Nephron (organoid): ENCODE data around the gene PATL2.
A peak's percentile ranks its signal among the peaks of the same experiment; 100 is the strongest.

Source experiments
- H3K27ac Mint-ChIP-seq, 3 experiments: 2 replicates each; pipeline ENCODE4 v1.8.0; 2020; ENCODE audit warnings: mixed read lengths in 3 of 3, mild to moderate bottlenecking in 2 of 3, moderate library complexity in 1 of 3
- H3K27me3 Mint-ChIP-seq: 2 replicates; pipeline ENCODE4 v1.8.0; 2021; ENCODE audit warnings: low read depth, mild to moderate bottlenecking, moderate library complexity, mixed read lengths
- H3K36me3 Mint-ChIP-seq: 2 replicates; pipeline ENCODE4 v1.8.0; 2020; ENCODE audit warnings: low read depth, mixed read lengths
- H3K4me1 Mint-ChIP-seq: 2 replicates; pipeline ENCODE4 v1.8.0; 2020; ENCODE audit warnings: mixed read lengths
- H3K4me3 Mint-ChIP-seq, 3 experiments: 2 replicates each; pipeline ENCODE4 v1.8.0; 2020; ENCODE audit warnings: mild to moderate bottlenecking in 3 of 3, mixed read lengths in 3 of 3, moderate library complexity in 2 of 3
- H3K9me3 Mint-ChIP-seq: 2 replicates; pipeline ENCODE4 v1.8.0; 2020; ENCODE audit warnings: mixed read lengths
- CTCF ChIP-seq, 3 experiments: fragments of 200-600 bp; sonication (generic); IDR thresholded peaks; one replicate each; pipeline ENCODE4 v1.5.0; 2021; ENCODE audit warnings: antibody characterized with exemption in 3 of 3; ENCODE audit not compliant: unreplicated experiment in 3 of 3

Gene PATL2

GRCh38 chr15:44666210-44667038, 44.7 kb downstream of the PATL2 start:
- H3K4me1 Mint-ChIP-seq: peaks cover 10% of the 10 kb centered on the region
- H3K27ac Mint-ChIP-seq: no peak overlapping the region
- H3K4me3 Mint-ChIP-seq: no peak overlapping the region
- H3K27me3 Mint-ChIP-seq: peaks cover 24% of the 10 kb centered on the region
- no peak for TF ChIP-seq CTCF (IDR thresholded peaks at IDR 0.05; ENCODE audit: unreplicated experiment in 3 of 3)
- no peaks in the 10 kb centered on the region for H3K9me3 Mint-ChIP-seq
- no peaks in the 10 kb centered on the region for H3K36me3 Mint-ChIP-seq

- peak; percentile 94 to 96 (median 95) for TF ChIP-seq CTCF (IDR thresholded peaks at IDR 0.05; ENCODE audit: unreplicated experiment in 3 of 3)
- H3K27me3 Mint-ChIP-seq: peaks cover 20% of the 10 kb centered on the region
- peak within 1 kb of the TSS; percentile 80 to 96 (median 93) for H3K27ac Mint-ChIP-seq
- peak within 1 kb of the TSS; percentile 94 to 98 (median 98) for H3K4me3 Mint-ChIP-seq
- H3K4me1 Mint-ChIP-seq: peaks cover 15% of the 10 kb centered on the region
- peaks cover 13% of the 10 kb centered on the region for H3K36me3 Mint-ChIP-seq
- no peaks in the 10 kb centered on the region for H3K9me3 Mint-ChIP-seq
These were observed 47.5 kb downstream of the PATL2 start, which contains the start of gene SPG11 for GRCh38 chr15:44663410-44664308. Gene SPG11, minus strand, starts transcription at chr15:44663662. Its CDS starts 15 bp downstream, at chr15:44663647.

GRCh38 chr15:44662478-44663409, 48.4 kb downstream of the PATL2 start:
- Mint-ChIP-seq H3K9me3 (no peaks in the 10 kb centered on the region), H3K36me3 (peaks cover 18% of the 10 kb centered on the region), H3K27me3 (peaks cover 13% of the 10 kb centered on the region), H3K4me3 (peak overlapping the region; percentile 94 to 98 (median 98)), H3K27ac (peak overlapping the region; percentile 80 to 96 (median 93)), H3K4me1 (peaks cover 15% of the 10 kb centered on the region)
- TF ChIP-seq CTCF (IDR thresholded peaks at IDR 0.05; ENCODE audit: unreplicated experiment in 3 of 3): no peak

GRCh38 chr15:44661576-44661975, 49.5 kb downstream of the PATL2 start:
- Mint-ChIP-seq H3K9me3 (no peaks in the 10 kb centered on the region), H3K36me3 (peaks cover 25% of the 10 kb centered on the region), H3K4me3 (peak overlapping the region; percentile 47 to 55 (median 53)), H3K4me1 (peaks cover 15% of the 10 kb centered on the region), H3K27me3 (peaks cover 6% of the 10 kb centered on the region), H3K27ac (peak overlapping the region in 1 of 3 experiments; percentile 16)
- no peak for TF ChIP-seq CTCF (IDR thresholded peaks at IDR 0.05; ENCODE audit: unreplicated experiment in 3 of 3)

GRCh38 chr15:44659056-44659455, 52.1 kb downstream of the PATL2 start:
- Mint-ChIP-seq H3K9me3 (no peaks in the 10 kb centered on the region), H3K27me3 (no peaks in the 10 kb centered on the region), H3K4me3 (no peak overlapping the region), H3K27ac (no peak overlapping the region), H3K36me3 (peaks cover 40% of the 10 kb centered on the region), H3K4me1 (peaks cover 15% of the 10 kb centered on the region)
- TF ChIP-seq CTCF (IDR thresholded peaks at IDR 0.05; ENCODE audit: unreplicated experiment in 3 of 3): no peak
